GM12878 (cell line): ENCODE data around the gene PHEX. TPM values are rescaled to one million over a fixed set of nuclear protein-coding genes. Genes with fewer than 3 reads are reported as not detected.

Experiments
- ATAC-seq: fragments of 200-7000 bp; cut with Tn5 transposase; 3 replicates; pipeline ENCODE4 v1.9.1; 2020; ENCODE audit warnings: mild to moderate bottlenecking, moderate library complexity
- BruUV-seq: library from RNA; stranded (reverse); fragments of 400-500 nt; replicated peaks from 2 replicates; lab custom pipeline; 2021; lab: Mats Ljungman, UMichigan
- CTCF ChIA-PET: fragments of 300-600 bp; sonication (Branson Sonifier 250); formaldehyde crosslinking; extraction: SDS; loops from one replicate; lab custom pipeline; 2021; ENCODE audit warnings: inconsistent platforms; lab: Yijun Ruan, JAX
- POLR2A ChIA-PET: fragments of 350-600 bp; formaldehyde crosslinking; extraction: SDS; loops from one replicate; lab custom pipeline; 2021; ENCODE audit warnings: inconsistent platforms; lab: Charles Lee
- RAD21 ChIA-PET: fragments of 300-600 bp; sonication (Branson Sonifier 250); formaldehyde crosslinking; loops from one replicate; lab custom pipeline; 2023; ENCODE audit warnings: antibody characterized with exemption; ENCODE audit not compliant: unreplicated experiment; lab: Charles Lee
- SMC1A ChIA-PET: fragments of 300-600 bp; sonication (Branson Sonifier 250); formaldehyde crosslinking; loops from one replicate; lab custom pipeline; 2023; ENCODE audit not compliant: unreplicated experiment, uncharacterized antibody; lab: Charles Lee
- DNase-seq: peaks from one replicate; pipeline ENCODE4 v3.0.0-alpha.2; 2011; ENCODE audit warnings: low read depth, low spot score
- FAIRE-seq: peaks from 3 replicates; lab custom pipeline; 2011; peaks lifted over from hg19 to GRCh38; lab: Jason Lieb, UNC
- H2AFZ ChIP-seq: 2 replicates; pipeline ENCODE4 v1.6.0; 2011; ENCODE audit warnings: low read depth, low read length, control low read depth; ENCODE audit not compliant: control insufficient read depth
- H3K27ac ChIP-seq: 2 replicates; pipeline ENCODE4 v1.5.1; 2011; ENCODE audit warnings: control low read depth; ENCODE audit not compliant: control insufficient read depth, insufficient read depth
- H3K27me3 ChIP-seq, 2 experiments: replicated peaks in 1 of 2; 2 replicates each; pipeline versions ENCODE4 v1.6.0 to v1.6.1; 2011; ENCODE audit warnings: low read length in 1 of 2; ENCODE audit not compliant: control insufficient read depth in 2 of 2, insufficient read depth in 2 of 2
- H3K36me3 ChIP-seq, 2 experiments: 2 replicates each; pipeline ENCODE4 v1.5.1; 2011; ENCODE audit warnings: low read length in 1 of 2; ENCODE audit not compliant: control insufficient read depth in 2 of 2, insufficient read depth in 2 of 2
- H3K4me1 ChIP-seq: 2 replicates; pipeline ENCODE4 v1.6.1; 2011; ENCODE audit warnings: mild to moderate bottlenecking, low read length, moderate library complexity, mixed read lengths; ENCODE audit not compliant: control insufficient read depth, insufficient read depth
- H3K4me2 ChIP-seq: 2 replicates; pipeline ENCODE4 v1.6.0; 2011; ENCODE audit warnings: control low read depth; ENCODE audit not compliant: control insufficient read depth, insufficient read depth
- H3K4me3 ChIP-seq: fragments of 200-600 bp; sonication (generic); 2 replicates; pipeline ENCODE4 v1.5.1; 2016
- H3K79me2 ChIP-seq: 2 replicates; pipeline ENCODE4 v1.6.0; 2011; ENCODE audit warnings: low read length; ENCODE audit not compliant: control insufficient read depth, insufficient read depth
- H3K9ac ChIP-seq: 2 replicates; pipeline ENCODE4 v1.8.0; 2011; ENCODE audit warnings: low read length, control low read depth, mixed read lengths; ENCODE audit not compliant: control insufficient read depth, insufficient read depth
- H3K9me3 ChIP-seq: replicated peaks from 3 replicates; pipeline ENCODE4 v1.5.1; 2011; ENCODE audit warnings: mild to moderate bottlenecking, low read length; ENCODE audit not compliant: control insufficient read depth, insufficient read depth
- H4K20me1 ChIP-seq: 2 replicates; pipeline ENCODE4 v1.6.0; 2011; ENCODE audit not compliant: control insufficient read depth, insufficient read depth
- ATF3 ChIP-seq: IDR thresholded peaks from 2 replicates; pipeline ENCODE4 v1.6.1; 2011; ENCODE audit warnings: low read depth, mild to moderate bottlenecking, low read length, moderate library complexity, borderline replicate concordance; ENCODE audit errors: extremely low read depth
- BCL3 ChIP-seq: IDR thresholded peaks from 2 replicates; pipeline ENCODE4 v1.6.1; 2011; ENCODE audit warnings: borderline replicate concordance, low read depth, mild to moderate bottlenecking, moderate library complexity, low read length; ENCODE audit not compliant: insufficient read depth, poor library complexity, severe bottlenecking
- ETV6 ChIP-seq, 2 experiments: fragments of 450-650 bp in 1 of 2; IDR thresholded peaks in 1 of 2; conservative IDR thresholded peaks in 1 of 2; 2 replicates each; pipeline ENCODE4 v1.6.1; 2014; ENCODE audit warnings: antibody characterized with exemption in 1 of 2, borderline replicate concordance in 1 of 2, low read depth in 1 of 2, mild to moderate bottlenecking in 1 of 2, moderate library complexity in 1 of 2
- POLR2AphosphoS2 ChIP-seq: IDR thresholded peaks from 2 replicates; pipeline ENCODE4 v1.6.1; 2011; ENCODE audit warnings: low read depth, mild to moderate bottlenecking, low read length, improper control_type of control experiment, moderate library complexity
- RUNX3 ChIP-seq: IDR thresholded peaks from 2 replicates; pipeline ENCODE4 v1.6.1; 2012; ENCODE audit warnings: low read length, inconsistent platforms
- SIX5 ChIP-seq: IDR thresholded peaks from 2 replicates; pipeline ENCODE4 v1.6.1; 2011; ENCODE audit warnings: mild to moderate bottlenecking, low read depth, low read length, moderate library complexity; ENCODE audit not compliant: severe bottlenecking
- SREBF1 ChIP-seq: IDR thresholded peaks from 2 replicates; pipeline ENCODE4 v1.6.1; 2012; ENCODE audit warnings: mild to moderate bottlenecking, low read length
- TAF1 ChIP-seq: IDR thresholded peaks from 2 replicates; pipeline ENCODE4 v1.6.1; 2011; ENCODE audit warnings: mild to moderate bottlenecking, low read depth, low read length, borderline replicate concordance
- TBL1XR1 ChIP-seq: IDR thresholded peaks from 2 replicates; pipeline ENCODE4 v1.6.1; 2012; ENCODE audit warnings: low read depth, low read length, improper control_type of control experiment
- TCF7 ChIP-seq: IDR thresholded peaks from 2 replicates; pipeline ENCODE4 v1.6.1; 2014; ENCODE audit warnings: antibody characterized with exemption, borderline replicate concordance
- ZNF24 ChIP-seq: fragments of 450-650 bp; IDR thresholded peaks from 2 replicates; pipeline ENCODE4 v1.6.1; 2017; ENCODE audit warnings: antibody characterized with exemption, mild to moderate bottlenecking
- ZZZ3 ChIP-seq: IDR thresholded peaks from 2 replicates; pipeline ENCODE4 v1.6.1; 2011; ENCODE audit warnings: low read depth; ENCODE audit not compliant: control insufficient read depth, insufficient read length
- WGBS: methylation state at CpG from one replicate; pipeline ENCODE4 v1.1.6; 2016; ENCODE audit warnings: low lambda C conversion rate; ENCODE audit not compliant: insufficient replicate concordance, insufficient coverage; ENCODE audit errors: missing lambda C conversion rate; 5-methylcytosine and 5-hydroxymethylcytosine counted together
- in situ Hi-C: fragments of 300-500 bp; cut with MboI; formaldehyde crosslinking; loops from 9 replicates; pipeline ENCODE4 v1.14.3; 2018; ENCODE audit warnings: mixed read lengths
- intact Hi-C: fragments of 100-400 bp; cut with micrococcal nuclease; formaldehyde crosslinking; loops from one replicate; pipeline ENCODE4 v1.14.2; 2022; ENCODE audit not compliant: unreplicated experiment
- polyA plus RNA-seq, 11 experiments: library from polyadenylated mRNA; depleted of rRNA in 4 of 11; unstranded in 6 of 11; stranded (reverse) in 5 of 11; fragments of >200 nt; fragmentation: Nextera tagmentation in 4 of 11; fragmentation: Illumina TruSeq in 1 of 11; extraction: Ambion mirVana in 4 of 11; extraction: Trizol in 1 of 11; gene quantifications; 1 replicate in 1 of 11; 2 replicates in 10 of 11; pipeline versions ENCODE4 v1.2.1 to v1.2.3, GENCODE V29; 2011 to 2016; ENCODE audit warnings: inconsistent platforms in 2 of 11, missing spikeins in 2 of 11, low read depth in 1 of 11
- total RNA-seq, 4 experiments: library from RNA; depleted of rRNA in 3 of 4; stranded (reverse); fragments of >200 nt in 3 of 4; fragmentation: Illumina TruSeq in 1 of 4; extraction: Trizol in 1 of 4; gene quantifications; 2 replicates each; pipeline versions ENCODE4 v1.2.1 to v1.2.3, GENCODE V29; 2013 to 2021
- TF ChIP-seq, protein P1 (sequence below): fragments of 450-650 bp; formaldehyde crosslinking; IDR thresholded peaks from 2 replicates; pipeline ENCODE4 v1.4.0; 2020; ENCODE audit warnings: mild to moderate bottlenecking, moderate library complexity

Gene PHEX
- total and polyA plus RNA-seq, 10 of the 15 experiments (the other 5 are each of a cell fraction or from before 2014, with no cell fraction given), result 0.12 to 97.2 (median 0.55) TPM

DNA sequence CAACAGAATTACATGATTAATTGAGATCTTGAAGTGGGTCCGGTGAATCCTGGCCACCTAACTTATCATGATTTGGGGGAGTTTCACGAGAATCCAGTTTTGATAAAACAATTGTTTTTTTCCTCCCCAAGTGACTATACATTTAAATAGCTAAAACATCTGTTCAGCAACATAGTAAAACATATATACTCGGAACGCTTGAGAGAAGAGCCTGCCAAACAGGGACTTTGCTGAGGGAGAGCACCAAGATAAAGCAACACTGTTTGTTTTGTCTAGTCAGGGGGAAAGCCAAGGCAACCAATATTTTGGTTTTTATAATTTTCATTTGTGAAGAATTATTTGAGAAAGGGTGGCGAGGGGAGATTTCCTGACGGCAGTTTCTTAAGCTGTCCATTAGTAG, 381 bp downstream of the PHEX start (continued):
- TF ChIP-seq ATF3 (no peak), TCF7 (no peak), SIX5 (no peak), SREBF1 (no peak)
- TF ChIP-seq, protein P1, sequence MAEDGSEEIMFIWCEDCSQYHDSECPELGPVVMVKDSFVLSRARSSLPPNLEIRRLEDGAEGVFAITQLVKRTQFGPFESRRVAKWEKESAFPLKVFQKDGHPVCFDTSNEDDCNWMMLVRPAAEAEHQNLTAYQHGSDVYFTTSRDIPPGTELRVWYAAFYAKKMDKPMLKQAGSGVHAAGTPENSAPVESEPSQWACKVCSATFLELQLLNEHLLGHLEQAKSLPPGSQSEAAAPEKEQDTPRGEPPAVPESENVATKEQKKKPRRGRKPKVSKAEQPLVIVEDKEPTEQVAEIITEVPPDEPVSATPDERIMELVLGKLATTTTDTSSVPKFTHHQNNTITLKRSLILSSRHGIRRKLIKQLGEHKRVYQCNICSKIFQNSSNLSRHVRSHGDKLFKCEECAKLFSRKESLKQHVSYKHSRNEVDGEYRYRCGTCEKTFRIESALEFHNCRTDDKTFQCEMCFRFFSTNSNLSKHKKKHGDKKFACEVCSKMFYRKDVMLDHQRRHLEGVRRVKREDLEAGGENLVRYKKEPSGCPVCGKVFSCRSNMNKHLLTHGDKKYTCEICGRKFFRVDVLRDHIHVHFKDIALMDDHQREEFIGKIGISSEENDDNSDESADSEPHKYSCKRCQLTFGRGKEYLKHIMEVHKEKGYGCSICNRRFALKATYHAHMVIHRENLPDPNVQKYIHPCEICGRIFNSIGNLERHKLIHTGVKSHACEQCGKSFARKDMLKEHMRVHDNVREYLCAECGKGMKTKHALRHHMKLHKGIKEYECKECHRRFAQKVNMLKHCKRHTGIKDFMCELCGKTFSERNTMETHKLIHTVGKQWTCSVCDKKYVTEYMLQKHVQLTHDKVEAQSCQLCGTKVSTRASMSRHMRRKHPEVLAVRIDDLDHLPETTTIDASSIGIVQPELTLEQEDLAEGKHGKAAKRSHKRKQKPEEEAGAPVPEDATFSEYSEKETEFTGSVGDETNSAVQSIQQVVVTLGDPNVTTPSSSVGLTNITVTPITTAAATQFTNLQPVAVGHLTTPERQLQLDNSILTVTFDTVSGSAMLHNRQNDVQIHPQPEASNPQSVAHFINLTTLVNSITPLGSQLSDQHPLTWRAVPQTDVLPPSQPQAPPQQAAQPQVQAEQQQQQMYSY (CRISPR knock-in tag), result no peak

DNA sequence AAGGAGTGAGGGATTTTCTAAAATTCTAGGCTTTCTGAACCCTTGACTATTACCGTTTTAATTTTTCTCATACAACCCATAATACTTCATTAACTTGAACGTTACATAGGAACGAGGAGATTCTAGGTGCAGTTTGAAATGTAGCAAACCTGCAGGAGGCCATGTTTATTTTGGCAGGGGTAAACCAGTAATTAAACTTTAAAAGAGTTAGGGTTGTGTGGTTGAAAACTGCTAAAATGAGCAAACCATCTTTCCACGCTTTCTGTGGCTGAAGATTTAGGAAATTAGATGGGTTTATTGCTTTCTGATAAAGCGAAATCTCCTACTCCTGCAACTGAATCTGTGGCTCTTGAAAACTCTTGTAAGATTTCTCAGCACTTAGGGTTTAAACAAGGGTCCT, 1.7 kb downstream of the PHEX start:
- H3K36me3 ChIP-seq, result no peaks in the 10 kb centered on the region
- in situ Hi-C loops, result no loop called here
- 41% methylated on average over 5 of the region's 5 CpGs for WGBS
- FAIRE-seq, result no peak
- intact Hi-C loops, result no loop called here
- no peak overlapping the region for H3K9ac ChIP-seq
- no peaks in the 10 kb centered on the region for H4K20me1 ChIP-seq
- ChIA-PET SMC1A (interaction anchor here (1.1 to 2.7 kb wide), 2 partner anchors 12 to 17 kb away, joined by 4 to 13 read pairs; no protein-coding TSS in a partner anchor), POLR2A (no interaction called here), RAD21 (interaction anchor here (2.2 to 5.1 kb wide), 3 partner anchors 27 to 45 kb away, joined by 5 to 51 read pairs (median 8); no protein-coding TSS in a partner anchor), CTCF (no interaction called here)
- no peaks in the 10 kb centered on the region for H3K79me2 ChIP-seq
- no peak overlapping the region for H3K27ac ChIP-seq
- H3K9me3 ChIP-seq, result no peaks in the 10 kb centered on the region
- no TSS peak for BruUV-seq
- H3K4me2 ChIP-seq, result no peak overlapping the region
- DNase-seq, result no peak
- H3K27me3 ChIP-seq, result no peaks in the 10 kb centered on the region
- no peaks in the 10 kb centered on the region; the same call in 1 of the 2 replicates for H3K4me1 ChIP-seq
- no peak for ATAC-seq
- no peak overlapping the region for H3K4me3 ChIP-seq
- no peak overlapping the region for H2AFZ ChIP-seq
- no peak for TF ChIP-seq ETV6 (conservative IDR thresholded peaks at IDR 0.05 in 1 of 2, IDR thresholded peaks at IDR 0.05 in 1 of 2; ENCODE audit: borderline replicate concordance in 1 of 2, low read depth in 1 of 2)
- TF ChIP-seq POLR2AphosphoS2, result no peak
- TF ChIP-seq ZNF24, result no peak
- no peak for TF ChIP-seq ZZZ3
- TF ChIP-seq, protein P1 (CRISPR knock-in tag), result no peak
- TF ChIP-seq RUNX3, result no peak
- no peak for TF ChIP-seq TBL1XR1
- TF ChIP-seq TAF1, result no peak
- TF ChIP-seq BCL3, result no peak
